GM19467 (cell line): ENCODE results near the gene IFI27L1.

Experiments
- ATAC-seq: cut with Tn5 transposase; IDR thresholded peaks from one replicate; pipeline ENCODE4 v1.9.1; 2021; ENCODE audit warnings: mild to moderate bottlenecking, moderate library complexity; ENCODE audit not compliant: unreplicated experiment

IFI27L1 gene

DNA sequence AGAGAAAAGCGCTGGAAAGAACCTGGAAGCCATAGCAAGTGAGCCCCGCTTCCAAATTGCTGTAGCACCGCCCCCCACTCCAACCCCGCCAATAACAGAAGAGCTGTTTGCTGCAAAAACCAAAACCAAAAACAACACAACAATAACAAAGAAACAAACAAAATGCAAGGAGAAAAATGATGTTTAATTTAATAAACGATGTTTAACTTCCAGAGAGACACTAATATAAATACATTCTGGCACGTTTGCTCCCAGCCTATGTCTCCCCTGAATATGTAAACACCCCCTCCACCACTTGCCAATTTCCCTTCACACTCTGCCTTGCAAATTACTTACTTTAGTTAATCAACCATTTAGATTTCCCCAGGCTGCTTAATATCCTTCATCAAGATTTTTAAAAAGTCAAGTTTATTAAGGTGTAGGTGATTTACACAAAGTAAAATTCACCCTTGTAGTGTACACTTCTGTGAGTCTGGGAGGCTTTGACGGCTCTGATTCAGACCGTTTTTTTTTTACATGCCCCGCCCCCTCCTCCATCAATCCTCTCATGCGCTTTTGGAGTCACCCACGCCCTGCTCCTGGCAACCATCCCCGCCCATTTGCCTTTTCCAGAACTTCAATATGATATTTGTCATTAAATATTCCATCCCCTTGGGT, 48.8 kb downstream of the IFI27L1 start:
- no peak for ATAC-seq

DNA sequence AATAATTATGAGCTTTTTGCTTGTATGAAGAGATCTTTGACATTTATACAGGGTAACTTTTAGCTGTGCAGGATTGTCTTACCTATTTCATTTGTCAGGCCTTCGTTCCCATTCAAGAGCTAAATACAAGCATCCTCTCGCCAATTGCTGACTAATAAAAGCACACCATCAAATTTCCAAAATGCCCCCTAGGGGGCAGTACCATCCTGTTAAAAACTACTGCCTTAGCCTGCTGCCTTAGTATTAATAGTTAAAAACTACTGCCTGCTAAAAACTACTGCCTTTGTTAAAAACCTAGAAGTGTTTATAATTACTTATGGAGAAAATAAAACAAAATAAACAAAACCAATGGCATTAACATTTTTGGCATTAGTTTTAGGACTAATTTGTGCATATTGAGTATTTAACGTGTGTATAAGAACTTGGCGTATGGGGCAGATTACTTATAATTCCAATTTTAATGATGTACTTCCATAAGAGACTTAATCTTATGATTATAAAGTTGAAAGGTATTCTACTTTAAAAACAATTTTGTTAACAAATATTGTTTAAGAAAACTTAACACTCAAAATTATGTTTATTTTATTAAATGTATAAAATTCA, 51.3 kb downstream of the IFI27L1 start:
- ATAC-seq = no peak

DNA sequence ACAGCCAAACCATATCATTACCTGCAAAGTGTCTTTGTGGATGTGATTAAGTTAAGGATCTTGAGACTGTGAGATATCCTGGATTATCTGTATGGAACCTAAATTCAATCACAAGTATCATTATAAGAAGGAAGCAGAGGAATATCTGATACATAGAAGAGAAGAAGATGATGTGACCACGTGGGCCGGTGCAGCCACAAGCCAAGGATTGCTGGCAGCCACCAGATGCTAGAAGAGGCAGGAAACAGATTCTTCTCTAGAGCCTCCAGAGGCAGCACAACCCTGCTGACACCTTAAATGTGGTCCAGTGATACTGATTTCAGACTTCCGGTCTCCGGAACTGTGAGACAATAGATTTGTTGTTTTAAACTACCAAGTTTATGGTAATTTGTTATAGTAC, 54.4 kb downstream of the IFI27L1 start:
- no peak for ATAC-seq

DNA sequence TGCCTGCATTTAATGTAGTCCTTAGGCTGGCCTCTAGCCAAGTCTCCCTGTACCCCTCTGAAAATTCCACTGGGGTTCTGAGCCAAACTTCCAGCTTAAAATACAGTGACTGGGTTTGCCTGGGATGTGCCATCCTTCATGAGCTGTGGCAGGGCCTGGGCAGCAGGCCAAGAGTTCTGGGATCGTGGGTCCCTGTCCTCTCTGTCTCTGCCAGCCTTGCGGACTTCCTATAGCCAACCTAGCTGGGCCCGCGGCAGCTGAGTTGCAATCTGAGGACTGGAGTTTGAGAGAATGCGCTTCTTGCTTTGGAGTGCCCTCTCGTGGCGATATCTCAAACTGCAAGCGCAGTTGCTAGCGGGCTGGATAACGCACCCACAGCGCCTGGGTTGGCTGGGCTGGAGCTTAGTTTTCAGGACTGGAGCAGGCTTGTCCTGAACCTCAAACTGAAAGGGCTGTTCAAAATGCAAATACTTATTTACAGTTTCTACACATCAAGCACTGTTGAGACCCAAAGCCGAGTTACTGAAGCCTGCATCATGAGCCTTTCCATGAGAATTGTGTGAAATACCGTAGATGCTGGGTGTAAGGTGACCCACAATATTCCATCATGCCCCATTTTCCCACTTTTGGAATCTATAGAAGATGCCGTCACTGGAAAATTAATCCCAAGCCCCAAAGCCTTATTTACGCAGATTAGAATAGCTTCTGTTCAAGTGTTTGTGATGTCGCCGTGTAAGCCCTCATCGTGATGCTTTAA, 55.6 kb downstream of the IFI27L1 start:
- ATAC-seq = no peak

DNA sequence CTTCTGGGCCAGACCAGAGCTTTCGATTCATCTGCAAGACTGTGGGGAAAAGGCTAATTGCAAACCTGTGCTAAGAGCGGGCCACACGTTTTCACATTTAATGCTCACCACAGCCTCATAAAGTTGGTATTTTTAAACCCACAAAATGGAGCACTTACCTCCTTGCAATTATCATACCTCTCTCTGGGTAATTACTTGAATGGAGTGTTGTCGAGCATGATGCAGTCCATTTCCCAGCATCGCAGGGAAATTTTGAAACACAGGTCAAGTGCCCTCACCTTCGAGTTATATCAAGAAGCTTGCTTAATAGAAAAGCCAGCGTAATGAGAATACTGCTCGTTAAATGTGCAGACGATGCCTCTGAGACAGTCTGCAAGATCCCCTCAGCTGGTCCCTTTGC, 57.1 kb downstream of the IFI27L1 start:
- no peak for ATAC-seq

DNA sequence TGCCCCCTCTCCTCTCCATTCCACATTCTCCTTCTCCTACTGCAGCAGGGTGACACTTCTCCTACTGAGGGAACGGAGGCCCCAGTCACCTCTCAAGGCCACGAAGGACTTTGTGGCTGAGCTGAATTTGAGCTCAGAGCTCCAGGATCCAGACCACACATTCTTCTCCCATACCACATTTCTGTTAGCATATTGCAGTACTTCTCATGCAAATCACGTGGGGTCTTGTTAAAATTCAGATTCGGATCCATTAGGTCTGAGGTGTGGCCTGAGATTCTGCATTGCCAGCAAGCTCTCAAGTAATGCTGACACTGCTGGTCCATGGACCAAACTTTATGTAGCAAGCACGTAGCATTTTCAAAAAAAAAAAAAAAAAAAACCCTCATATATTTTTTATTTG, 57.9 kb downstream of the IFI27L1 start:
- no peak for ATAC-seq

DNA sequence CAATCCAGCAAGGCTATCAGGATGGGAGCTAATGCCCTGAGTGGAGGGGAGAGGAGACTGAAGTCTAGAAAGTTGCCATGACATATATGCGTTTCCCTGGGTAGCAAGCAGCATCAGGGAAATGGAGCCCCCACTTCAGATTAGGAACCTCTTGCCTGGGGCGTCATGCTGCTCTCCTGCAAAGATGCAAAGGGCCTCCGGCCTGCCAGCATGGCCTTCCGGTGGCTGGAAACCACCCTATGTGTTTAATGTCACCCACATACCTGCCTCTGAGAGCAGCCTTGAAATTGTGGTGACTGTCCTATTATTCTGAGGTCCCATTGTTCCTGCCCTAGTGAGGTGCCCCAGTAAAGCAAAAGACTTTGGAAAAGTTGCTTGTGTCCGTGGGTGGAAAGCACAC, 58.3 kb downstream of the IFI27L1 start:
- ATAC-seq = no peak

DNA sequence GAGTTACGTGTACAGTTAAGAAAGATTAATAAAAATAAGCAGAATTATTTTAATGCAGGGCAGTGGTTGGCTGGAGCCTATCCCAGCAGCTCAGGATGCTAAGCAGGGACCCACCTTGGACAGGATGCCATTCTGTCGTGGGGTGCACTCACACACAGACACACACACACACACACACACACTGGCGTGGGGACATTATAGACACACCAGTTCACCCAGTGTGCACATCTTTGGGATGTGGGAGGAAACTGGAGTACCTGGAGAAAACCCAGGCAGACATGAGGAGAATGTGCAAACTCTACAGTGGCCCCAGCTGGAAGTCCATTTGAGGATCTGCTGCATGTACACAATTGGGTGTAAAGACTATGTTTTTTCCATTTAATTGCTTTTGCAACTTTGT, 61.1 kb downstream of the IFI27L1 start:
- no peak for ATAC-seq

DNA sequence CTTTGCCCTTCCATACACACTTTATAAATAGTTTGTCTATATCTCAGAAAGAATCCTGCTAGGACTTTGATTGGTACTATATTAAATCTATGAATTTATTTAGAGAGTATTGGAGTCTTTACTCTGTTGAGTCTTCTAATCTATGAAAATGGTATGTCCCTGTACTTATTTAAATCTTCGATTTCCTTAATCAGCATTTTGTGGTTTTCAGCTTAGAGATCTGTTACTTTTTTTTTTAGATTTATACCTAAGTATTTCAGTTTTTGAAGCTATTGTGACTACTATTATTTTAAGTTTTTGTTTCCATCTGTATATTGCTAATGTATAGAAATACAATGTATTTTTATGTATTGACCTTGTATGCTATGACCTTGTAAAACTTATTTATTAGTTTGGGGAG, 61.7 kb downstream of the IFI27L1 start:
- no peak for ATAC-seq

DNA sequence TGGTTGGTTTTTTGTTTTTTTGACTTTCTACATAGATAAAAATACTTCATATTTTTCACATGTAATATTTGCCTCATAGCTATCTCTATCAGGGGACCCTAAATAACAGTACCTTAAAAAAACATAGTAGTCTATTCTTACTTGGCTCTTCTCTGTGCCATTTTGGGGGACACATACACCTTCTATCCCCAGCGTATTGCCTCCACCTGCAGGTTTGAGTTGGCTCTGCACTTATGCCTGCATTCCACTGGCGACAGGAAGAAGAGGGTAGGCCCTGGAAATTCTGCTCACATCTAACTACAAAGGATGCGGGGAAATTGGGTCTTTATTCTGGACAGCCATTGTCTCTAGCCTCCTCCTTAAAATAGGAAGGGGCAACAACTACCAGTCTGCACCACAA, 62.1 kb downstream of the IFI27L1 start:
- ATAC-seq = no peak

DNA sequence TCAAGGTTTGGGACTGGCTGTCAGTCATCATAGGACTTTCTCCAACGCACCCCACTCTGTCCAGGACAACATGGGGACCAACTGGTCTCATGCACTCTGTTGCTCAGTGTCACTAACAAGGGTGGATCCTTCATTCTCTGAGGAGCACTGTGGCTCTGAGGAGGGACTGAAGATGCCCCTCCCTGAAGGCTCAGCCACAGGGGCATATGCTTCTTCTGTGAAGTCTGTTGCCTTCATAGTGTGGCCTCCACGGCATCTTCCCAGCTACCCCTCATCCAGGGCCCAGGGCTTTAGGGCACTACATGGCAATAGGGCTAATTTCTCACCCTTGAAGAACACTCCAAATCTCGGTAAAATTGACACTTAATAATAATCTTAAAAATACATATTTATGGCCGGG, 62.6 kb downstream of the IFI27L1 start:
- no peak for ATAC-seq

DNA sequence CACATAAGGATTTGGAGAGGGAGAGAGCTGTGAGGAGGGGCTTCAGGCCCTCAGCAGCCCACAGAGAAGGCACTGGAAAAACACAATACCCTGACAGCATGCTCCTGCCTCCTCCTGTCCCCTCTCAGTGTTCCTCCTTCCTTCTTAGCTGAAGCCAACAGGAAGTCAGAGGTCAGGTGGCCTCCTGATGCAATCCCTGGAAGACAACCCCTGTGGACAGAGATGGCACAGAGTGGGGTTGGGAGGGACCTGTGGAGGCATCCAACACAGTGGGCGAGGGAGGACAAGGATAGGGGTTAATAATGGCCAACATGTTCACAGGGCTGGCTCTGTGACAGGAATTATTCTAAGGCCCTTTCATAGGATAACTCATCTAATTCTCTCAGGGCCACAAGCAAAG, 63.7 kb downstream of the IFI27L1 start:
- ATAC-seq = no peak

DNA sequence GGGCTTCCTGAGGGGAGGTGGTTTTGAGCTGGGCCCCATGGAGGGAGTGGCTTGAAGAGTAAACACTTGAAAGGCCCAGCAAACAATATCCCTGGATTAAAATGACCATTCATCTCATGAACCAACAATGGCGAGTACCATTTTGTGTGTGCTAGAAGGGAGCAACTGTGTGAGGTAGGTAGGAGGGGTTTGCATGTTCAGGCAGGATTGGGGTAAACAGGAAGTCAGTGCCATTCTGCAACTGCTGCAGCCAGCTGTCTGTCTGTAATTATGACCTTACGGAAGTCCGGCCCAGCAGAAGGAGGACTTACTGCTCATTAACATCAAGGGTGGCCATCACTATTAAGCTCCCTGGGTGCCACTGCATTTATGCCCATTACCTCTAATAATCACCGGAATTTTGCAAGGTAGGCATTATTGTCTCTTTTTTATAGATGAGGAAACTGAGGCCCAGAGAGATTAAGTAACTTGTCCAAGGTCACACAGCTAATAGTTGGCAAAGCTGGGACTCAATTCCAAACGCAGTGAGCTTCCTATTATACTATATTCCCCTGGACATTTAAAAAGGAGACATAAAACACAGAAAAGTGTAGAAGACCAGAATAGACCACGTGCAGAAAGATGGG, 64.9 kb downstream of the IFI27L1 start:
- ATAC-seq = no peak
